GM21737 (cell line): Measurements from ENCODE around the gene CBFA2T3.

Experiments
- ATAC-seq: cut with Tn5 transposase; IDR thresholded peaks from one replicate; pipeline ENCODE4 v1.9.1; 2021; ENCODE audit warnings: mild to moderate bottlenecking, moderate library complexity; ENCODE audit not compliant: unreplicated experiment

Gene CBFA2T3

DNA sequence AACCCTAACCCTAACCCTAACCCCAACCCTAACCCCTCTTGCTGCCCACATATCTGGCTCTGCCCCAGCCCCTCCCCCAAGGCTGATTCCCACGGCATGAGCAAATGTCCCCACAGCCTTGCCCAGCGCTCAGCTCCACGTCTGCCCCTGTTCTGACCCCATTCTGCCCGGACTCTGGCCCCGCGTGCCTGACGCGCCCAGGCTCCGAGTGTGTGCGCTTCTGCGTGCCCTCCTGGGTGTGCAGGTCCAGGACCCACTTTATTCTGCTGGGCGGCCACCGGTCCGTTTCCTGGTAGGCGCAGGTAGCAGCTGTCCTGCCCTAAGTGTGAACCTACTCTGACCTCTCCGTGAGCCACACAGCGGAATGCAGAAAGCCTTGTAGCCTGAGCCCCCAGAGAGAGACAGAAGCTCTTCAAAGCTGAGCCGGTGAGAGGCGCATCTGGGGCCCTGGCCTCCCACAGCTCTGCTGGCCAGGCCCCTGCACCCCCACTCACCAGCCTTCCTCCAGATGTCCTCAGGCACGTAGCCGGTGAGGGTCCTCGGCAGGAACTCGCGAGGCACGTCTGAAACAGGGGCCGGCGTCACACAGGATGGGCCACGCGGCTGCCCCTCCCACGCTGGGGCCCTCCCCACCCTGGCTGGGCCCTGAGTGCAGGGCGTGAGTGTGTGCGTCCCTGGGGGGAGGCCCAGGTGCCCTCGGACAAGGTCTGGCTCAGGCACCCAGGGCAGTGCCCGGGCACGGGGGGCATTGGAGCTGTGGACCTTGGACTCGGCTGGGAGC is 96.6 kb downstream of the CBFA2T3 start:
- ATAC-seq, result no peak

DNA sequence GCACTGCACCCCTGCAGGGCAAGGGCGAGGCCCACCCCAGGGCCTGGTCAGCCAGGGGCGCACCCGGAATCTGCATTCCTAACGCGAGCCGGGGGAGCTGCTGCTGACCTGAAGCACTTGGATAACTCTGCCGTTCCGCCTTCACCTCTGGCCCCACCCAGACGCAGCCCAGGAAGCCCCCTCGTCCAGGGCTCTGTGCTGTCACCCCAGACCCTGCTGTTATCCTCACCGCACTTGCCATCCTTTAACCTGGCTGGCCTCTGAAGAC is 97.3 kb downstream of the CBFA2T3 start:
- no peak for ATAC-seq

DNA sequence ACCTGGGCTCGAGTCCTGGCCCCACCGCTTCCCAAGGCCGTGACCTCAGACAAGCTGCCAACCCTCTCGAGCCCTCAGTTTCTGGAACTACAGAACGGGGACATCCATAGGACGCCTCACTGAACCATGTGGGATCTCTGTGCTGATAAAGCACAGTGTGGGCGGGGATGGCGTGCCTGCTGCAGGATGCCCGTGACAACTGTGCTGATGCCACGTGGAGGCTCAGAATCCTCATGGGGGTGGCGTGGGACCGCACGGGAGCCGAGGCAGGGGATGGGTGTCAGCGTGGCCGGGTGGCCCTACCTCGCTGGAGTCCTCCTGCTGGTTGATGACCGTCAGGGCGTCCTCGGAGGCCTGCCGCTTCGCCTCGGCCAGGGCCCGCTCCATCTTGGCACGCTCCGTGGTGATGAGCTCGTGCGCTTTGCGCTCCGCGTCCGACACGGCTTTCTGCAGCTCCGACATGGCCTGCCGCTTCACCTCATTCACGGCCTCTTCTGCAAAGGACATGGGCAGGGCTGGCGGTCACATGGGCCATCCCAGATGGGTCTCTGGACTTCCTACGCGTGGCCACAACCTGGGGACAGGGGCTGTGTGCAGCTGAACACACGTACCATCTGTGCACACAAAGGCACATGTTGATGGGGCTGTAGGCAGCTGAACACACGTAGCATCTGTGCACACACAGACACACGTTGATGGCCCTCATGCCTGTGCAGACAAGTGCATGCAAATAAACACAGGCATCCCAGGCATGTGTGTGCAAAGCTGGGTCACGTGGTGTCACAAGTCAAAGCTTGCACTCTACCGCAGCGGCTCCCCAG is 97.8 kb downstream of the CBFA2T3 start:
- no peak for ATAC-seq

DNA sequence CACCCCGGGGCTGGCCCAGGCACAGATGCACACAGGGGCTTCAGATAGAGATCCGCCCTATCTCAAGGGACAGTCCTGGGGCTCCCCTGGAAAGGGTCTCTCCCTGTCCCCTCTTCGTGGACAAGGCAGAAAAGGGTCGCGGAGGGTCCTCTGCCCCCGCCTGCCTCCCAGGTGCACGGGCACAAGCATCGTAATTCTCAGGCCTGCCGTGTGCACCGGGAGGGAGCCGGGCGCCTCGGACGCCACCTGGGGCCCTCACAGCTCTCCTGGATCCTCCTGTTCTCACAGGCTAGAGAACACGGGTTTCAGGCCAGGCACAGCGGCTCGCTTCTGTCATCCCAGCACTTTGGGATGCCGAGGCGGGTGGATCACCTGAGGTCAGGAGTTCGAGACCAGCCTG is 98.7 kb downstream of the CBFA2T3 start:
- ATAC-seq, result no peak

DNA sequence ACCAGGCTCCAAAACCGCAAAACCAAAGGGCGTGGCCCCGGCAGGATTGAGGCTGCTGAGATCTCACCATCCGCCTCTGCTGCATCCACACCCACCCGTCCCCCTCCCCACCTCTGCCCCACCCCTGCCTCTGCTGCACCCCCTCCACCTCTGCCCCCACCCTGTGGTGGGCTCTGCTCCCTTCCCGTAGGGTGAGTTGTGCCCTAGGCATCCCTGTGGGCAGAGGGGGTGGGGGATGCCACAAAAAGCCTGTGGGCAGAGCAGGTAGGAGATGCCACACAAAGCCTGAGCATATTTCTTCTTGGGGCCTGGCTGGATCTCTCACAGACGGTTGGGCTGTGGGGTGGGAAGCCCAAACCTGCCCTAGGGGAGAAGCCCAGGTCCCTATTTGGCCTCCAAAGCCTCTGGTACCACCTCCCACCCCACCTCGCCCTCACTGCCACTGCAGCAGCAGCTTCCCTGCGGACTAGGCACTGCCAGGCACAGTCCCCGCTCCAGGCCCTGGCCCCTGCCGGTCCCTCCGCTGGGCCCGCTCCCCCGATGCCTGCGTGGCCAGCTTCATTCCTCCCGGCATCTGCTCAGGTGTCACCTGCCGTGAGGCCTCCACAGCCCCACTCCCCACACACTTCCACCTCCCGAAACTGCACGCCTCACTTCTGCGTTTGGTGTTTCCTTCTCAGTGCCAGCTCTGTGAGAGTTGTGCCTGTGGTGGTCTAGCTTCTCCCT is 99.3 kb downstream of the CBFA2T3 start:
- ATAC-seq, result no peak

DNA sequence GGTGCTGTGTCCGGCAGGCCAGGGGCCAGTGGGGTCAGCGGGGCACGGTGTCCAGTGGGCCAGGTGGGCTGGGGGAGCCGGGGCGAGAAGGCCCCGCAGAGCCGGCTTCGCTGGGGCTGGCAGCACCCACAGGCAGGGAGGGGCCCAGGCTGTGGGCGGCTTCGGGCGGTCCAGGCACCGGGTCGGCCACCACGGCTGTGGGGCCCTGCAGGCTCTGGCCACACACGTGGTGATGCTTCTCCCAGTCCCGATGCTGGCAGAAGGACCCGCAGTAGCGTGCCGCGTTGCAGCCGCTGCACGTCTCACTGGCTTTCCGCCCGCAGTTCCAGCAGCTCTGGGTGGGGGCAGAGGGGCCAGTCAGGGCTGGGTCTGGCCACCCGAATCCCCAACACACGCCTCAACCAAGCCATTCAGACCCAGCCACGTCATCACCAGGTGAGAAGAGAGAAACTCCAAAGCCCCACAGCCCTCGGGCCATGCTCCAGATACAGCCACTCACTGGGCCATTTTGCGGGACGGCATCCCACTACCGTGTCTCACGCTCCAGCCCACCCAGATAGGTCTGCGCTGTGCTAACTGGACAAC is 100.0 kb downstream of the CBFA2T3 start:
- no peak for ATAC-seq

DNA sequence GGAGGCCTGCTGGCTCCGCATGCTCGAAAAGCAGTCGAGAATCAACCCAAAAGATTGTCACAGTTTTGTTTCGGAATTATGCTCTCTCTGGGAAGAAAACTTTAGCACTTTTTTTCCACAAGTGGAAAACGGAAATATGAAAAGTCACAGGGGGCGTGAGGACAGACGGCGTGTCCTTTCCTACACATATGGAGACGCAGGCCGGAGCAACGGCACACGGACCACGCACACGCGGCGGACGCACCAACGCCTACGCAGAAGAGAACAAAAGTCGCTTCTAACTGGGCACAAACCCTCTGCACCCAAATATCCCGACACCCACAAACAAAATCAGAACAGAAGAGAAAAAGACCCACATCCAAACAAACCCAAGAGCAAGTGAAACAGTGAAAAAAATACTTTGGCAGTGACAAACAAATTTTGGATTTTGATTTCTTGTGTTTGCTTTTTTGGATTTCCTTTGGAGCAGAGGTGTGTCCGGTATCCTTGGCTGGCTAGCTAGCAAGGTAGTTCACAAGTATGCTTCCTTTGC is 101.2 kb downstream of the CBFA2T3 start:
- ATAC-seq, result no peak

DNA sequence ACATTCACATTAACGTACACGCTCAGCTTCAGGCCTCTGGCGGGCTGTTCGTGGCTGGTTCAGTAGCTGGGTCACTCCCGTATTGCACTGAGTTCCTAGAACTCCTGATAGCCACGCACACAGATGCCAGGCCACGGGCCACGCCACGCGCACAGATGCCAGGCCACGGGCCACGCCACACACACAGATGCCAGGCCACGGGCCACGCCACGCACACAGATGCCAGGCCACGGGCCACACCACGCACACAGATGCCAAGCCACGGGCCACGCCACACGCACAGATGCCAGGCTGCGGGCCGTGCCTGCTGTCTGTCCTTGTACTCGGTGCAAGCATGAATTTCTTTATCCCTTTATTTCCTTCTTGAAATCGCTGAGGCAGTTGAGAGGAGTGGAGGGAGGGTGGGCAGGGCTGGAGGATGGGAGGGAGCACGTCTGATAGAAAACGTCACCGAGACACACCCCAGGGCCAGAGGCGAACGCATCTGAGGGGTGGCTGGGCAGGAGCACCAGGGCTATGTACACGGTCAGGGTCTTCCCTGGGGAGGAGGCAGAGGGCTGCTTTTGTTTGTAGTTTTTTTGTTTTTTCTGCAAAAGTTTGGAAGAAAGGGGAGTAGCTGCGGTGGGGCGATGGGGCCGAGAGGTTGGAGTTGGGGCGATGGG is 101.9 kb downstream of the CBFA2T3 start:
- no peak for ATAC-seq

DNA sequence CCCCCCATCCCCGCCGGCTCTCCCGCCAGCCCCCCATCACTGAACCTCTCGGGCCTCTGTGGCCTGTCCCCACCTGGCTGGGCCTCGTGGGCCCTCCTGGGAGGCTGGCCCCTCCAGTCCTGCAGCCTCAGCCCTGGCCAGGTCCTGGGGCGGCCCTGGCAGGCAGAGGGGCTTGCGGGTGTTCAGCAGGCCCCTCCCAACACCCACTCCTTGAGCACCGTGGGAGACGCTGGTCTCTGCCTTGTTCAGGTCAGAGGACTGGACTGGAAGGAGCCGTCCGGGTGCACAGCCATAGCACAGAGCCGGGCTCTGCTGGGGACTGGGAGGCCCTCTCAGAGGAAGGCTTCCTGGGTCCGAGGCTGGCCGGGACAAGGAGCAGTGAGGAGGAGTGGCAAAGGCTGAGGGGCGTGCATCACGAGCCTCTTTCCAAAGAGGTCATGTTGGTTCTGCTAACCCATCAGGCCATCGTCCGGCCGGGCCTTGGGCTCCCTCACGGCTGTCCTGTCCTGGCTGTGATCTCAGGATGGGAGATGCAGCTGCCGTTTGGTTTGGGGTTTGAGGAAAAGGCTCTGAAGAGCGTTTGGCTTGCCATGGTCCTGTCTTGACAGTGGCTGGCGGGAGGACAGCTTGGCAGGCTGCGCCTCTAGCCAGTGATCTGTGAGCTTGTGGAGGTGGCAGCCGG is 104.2 kb downstream of the CBFA2T3 start:
- no peak for ATAC-seq

DNA sequence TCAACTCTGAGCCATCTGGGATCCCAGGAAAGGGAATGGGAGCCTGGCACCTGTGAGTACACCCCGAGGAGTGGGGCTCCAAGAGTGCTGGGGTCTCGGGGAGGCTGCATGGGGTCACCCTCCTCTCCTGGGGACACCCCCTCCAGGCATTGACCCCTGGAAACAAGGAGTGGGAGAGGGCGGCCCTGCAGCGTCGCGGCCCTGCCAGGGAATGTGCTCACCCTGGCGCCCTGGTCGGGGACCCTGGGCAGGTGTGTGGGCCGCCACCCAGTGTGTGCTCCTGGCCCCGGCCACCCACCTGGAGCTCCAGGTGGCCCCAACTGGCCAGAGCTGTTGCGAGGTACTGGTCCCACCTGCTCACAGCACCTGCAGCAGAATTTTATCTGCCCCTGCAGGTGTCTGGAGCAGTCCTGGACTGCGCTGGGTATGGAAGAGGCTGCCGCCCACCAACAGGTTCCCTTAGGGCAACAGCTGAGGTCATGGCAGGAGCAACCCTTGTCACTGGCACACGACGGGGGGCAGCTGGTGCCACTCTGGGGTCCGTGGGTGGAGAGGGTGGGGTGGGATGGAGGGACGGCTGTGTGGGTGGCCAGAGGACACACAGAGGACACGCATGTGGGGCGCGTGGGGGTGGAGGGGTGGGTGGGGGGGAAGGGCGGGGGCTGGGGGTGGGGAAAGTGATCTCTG is 105.1 kb downstream of the CBFA2T3 start:
- no peak for ATAC-seq

DNA sequence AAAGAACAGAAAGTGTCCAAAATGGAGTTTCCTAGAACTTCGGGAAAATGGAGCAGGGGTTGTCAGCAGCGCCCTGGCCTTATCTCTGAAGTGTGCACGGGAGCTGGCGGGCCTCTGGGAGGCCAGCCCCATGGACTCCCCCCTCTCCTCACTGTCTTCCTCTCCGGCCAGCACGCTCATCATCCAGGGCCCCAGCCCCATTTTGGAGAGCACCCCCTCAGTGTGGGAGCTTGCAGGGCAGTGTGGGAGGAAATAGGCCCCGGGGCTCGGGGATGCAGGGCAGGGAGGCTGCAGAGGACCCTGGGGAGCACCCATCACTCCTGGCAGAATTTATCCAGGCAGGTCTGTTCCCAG is 105.7 kb downstream of the CBFA2T3 start:
- ATAC-seq, result no peak

DNA sequence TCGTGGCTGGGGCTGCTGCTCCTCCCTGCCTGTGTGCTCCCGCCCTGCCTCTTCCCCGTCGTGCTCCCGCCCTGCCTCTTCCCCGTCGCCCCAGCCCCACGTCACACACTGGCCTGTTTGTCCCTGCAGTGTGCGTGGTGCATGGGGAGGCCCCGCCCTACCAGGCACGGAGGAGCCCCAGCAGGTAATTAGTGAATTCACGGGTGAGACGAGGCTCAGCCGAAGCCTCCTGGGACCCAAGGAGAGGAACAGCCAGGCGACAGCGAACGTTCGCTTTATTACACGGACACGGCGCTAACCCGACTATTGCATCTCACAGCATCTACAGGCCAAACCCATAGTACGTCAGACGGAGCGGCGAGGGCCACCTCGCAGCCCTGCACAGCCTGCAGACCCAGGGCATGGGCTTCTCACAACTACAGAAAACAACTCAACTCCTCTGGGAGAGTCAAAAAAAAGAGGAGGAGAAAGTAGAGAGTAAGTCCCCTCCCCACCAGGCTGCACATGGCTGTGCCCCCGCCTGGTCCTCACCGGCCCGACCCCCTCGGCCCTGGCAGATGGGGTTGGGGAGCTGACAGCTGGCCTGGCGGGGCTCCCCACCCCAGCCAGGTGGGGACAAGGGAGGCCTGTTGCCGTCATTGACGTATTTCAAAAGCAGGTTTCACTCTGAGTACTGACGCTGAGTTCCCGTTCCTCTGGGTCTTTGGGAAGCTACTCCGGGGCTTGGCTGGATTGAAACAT is 106.2 kb downstream of the CBFA2T3 start:
- no peak for ATAC-seq

DNA sequence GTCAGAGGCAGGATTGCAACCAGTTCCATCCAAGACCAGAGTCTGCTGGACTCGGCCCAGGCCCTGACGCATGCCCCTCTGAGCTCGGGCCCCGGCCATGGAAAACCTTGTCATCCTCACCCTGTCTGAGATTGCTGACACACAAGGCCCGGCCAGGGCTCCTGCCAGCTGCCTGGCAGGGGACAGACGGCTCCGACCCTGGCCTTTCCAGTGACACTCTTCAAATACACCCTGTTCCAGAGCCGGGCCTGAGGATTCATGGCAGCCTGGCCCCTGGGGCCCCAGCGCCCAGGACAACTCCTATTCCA is 107.4 kb downstream of the CBFA2T3 start:
- no peak for ATAC-seq

DNA sequence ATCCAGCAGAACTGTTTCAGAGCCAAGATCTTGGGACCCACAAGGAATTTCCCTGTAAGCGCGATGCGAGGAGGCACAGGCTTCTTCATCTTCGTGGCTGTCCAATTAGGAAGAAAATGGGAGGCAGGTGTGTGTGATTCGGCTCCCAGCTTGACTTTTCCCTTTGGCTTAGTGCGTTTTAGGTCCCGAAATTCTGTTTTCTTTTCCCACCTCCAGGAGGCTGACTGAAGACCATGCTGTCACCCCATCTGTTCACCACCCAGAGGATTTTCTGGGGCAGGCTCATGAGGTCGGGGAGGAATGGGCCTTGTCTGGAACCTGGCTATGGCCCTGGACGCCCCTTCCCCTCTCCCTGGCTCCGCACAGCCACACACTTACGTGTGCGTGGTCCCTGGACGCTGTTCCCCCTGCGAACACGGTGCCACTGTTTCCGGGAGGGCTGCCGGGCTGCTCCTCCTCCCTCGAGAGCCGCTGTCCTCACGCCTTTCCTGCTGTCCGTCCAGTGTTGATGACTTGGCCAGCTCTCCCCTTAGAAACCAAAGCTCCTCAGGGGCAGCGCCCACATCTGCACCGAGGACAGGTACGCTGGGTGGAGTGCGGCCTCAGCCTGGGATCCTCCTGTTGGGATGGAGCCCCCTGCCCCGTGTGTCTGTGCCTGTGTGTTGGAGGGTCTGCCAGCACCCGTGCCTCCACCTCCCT is 107.9 kb downstream of the CBFA2T3 start:
- ATAC-seq, result no peak

DNA sequence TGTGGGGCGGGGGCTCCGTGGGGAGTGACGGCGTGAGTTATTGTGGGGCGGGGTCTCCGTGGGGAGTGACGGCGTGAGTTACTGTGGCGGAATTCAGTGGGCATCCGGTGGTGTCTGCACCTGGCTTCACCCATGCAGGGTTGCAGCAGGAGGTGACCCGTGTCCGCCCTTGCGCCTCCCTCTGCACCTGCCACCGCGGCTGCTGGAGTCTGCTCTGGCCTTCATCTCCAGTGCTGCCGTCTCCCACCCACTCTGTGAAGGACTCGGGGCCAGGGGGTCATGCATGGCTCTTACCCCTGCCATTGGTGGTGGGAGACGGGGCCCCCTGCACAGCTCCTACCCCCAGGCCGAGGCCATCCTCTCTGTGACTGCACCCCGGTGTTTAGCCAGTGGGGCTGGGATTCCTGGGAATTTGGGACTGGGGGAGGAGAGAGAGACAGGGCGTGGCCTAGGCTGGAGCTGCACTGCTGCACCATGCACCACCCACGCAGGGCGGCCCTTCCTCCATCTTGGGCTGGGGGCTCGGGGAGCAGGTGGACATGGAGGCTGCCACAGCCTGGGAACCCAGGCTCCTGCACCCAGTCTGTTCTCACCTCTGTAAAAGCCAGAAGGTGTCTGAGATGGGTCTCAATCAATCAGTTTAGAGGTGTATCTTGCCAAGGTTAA is 109.3 kb downstream of the CBFA2T3 start:
- no peak for ATAC-seq

DNA sequence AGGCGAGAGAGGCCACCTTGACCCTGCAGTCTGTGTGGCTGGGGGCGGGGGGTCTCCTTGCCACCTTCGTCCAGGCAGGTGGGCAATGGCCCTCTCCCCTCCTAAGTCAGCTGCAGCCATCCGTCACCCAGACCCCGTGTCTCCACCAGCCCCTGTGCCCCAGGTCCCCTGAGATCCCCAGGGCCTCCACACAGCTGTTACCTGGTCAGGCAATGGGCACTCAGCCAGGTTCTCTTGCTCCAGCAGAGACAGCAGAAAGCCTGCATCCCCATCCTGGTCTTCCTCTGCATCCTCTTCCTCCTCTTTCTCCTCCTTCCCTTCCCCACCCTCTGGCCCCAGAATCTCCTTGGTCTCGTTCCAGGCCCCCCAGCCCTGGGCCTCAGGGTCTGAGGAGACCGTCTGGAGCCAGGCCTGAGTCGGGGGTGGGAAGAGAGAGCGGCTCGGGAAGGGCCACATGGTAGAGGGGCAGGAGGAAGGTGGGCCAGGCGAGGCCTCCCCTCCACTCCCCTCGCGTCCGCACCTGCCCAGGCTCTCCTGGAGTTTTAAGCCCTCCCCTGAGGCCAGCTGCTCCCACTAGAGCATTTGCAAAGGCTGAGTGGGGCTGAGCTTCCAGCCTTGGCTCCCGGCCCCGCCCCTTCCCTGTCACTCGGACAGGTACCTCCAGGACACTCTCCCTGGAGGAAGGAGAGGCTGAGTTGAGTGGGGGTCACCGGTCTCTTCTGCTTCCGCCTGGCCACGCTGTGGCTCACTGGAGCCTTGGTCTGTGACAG is 110.7 kb downstream of the CBFA2T3 start, which contains the start of gene PABPN1L:
TSS of gene PABPN1L (minus strand) at position 510 of the 770 bp plus-strand sequence. CDS start at position 456, 54 bp downstream.
- ATAC-seq, result no peak

DNA sequence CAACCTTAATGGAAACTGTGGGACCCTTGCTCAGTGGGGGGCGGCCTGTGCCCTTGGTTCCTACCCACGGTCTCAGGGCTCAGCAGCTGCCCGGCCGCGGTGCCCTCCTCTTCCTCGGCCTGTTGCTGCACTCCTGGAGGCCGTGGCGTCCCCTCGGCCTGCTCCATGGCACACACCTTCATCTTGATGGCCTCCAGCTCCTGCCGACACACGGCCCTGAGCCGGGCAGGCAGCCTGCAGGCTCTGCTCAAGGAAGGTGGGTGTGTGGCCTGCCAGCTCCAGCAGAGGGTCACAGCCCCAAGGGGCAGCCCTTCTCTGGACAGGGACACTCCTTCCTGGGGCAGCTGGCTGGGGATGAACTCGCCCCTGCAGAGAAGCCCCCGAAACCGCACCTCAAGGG is 111.3 kb downstream of the CBFA2T3 start:
- no peak for ATAC-seq
